NCI-H2171 treated with DMSO at 0.1 percent for 48 hours (cell line): ENCODE data around the gene NOS1.
A peak's percentile ranks its signal among the peaks of the same experiment; 100 is the strongest.
"Not testable (repeated sequence)": the region's sequence is repeated elsewhere in the genome, so short reads cannot be mapped to it uniquely, and the experiment has no call there.

Experiments used
- DNase-seq: peaks from one replicate; lab custom pipeline; 2025; lab: John Stamatoyannopoulos, UW

The NOS1 gene

DNA sequence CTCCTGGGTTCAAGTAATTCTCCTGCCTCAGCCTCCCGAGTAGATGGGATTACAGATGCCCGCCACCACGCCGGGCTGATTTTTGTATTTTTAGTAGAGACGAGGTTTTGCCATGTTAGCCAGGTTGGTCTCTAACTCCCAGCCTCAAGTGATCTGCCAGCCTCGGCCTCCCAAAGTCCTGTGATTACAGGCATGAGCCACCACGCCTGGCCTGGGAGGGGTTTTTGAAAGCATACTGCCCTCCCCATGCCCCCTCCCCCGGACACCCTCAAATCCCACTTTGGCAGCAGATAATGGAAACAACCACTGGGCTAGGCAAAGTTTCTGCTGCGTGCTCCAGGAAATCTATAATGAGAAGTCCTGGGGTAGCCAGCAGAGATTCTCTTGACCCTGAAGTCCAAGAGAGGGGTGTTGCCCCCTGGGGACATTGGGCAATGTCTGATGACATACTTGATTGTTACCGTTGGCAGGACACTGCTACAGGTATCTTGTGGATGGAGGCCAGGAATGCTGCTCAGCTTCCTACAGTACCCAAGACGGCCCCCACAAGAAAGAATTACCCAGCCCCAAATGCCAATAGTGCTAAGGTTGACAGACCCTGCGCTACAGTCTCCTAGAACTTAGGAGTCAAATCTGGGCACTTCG, 152.5 kb downstream of the NOS1 start:
- no peak for DNase-seq

DNA sequence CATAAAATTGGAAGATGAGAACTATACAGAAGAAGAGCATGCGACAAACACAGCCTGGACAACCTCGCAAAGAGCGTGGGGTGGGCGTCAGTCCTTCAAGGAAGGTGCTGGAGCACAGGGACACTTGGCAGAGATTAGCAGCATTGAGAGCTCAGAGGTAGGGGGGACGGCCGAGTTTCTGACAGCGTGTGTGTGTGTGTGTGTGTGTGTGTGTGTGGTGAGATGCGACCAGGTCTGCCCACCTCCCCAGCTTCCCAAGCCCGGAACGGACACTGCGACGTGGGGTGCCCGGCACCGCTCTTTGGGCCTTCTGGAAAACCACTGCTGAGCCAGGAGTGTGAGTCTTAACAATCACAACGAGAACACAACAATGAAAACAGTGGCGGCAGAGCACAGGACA, 153.2 kb downstream of the NOS1 start:
- no peak for DNase-seq

DNA sequence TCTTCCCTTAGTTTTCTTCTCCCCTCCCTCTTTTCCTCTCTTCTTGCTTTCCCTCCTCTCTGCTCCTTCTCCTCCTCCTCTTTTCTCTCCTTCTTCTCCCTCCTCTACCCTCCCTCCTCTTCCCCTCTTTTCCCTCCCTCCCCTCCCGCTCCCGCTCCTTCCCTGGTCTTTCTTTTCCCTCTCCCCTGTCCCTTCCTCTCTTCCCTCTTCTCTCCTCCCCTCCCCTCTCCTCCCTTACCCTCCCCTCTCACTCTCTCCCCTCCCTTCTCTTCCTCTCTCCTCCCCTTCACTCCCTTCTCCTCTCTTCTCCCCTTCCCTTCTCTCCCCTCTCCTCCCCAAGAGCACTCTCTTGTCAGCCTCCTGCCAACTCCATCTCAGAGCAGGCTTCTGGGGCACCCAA, 153.8 kb downstream of the NOS1 start:
- DNase-seq, result no peak

DNA sequence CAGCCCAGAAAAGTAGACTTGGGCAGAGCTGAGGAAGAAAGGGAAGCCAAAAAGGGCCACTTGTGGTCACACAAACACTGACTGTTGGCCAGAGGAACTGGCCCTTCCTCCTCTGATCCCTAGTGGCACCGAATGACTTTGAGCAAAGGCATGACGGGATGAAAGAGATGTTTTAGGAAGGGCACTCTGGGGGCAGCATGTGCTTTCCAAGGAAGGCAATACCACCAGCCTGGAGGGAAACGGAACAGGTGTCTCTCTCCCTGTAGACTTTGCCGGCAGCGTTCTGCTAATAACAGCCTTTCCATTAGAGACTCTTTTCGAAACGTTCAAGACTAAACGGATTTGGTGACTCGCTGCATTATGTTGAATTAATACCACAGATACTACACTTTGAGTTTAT, 158.9 kb downstream of the NOS1 start:
- peak; percentile 11 for DNase-seq

DNA sequence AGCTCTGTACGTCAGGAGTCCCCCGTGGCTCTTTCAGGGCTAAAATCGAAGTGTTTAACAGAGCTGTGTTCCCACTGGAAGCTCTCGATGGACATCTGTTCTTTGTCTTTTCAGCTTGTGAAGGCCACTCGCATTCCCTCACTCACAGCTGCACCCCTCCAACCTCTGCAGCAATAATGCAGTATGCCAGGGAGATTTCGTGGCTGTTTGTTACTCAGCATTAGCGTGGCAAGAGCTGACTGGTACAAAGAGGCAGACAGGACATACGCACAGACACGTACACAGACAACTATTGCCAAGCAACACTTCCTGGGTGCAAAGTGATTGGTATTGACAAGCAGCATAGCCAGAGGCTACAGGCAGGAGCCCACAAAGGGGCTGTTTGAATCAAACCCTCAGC, 159.4 kb downstream of the NOS1 start:
- DNase-seq, result no peak

DNA sequence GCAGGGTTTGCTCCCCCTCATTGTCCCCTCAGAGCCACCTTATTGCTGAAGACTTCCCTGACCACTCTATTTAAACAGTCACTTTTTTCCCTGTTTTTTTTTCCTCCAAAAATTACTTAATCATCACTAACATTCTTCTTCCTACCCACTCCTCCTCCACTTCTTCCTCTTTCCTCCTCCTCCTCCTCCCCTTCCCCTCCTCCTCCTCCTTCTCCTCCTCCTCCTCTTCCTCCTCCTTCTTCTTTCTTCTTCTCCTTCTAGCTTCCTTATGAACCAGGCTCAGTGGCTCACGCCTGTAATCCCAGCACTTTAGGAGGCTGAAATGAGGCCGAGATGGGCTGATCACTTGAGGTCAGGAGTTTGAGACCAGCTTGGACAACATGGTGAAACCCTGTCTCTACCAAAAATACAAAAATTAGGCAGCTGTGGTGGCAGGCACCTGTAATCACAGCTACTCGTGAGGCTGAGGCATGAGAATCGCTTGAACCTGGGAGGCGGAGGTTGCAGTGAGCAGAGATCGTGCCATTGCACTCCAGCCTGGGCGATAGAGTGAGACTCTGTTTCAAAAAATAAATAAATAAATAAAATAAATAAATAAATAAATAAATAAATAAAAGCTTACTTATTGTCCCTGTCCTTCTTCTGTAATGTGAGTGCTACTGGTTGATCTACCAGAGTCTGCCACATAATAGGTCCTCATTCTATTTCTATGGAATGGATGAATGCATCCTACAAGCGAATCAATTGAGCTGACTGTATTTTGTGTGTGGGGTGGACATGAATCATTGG, 161.3 kb downstream of the NOS1 start:
- DNase-seq, result not testable (repeated sequence)

DNA sequence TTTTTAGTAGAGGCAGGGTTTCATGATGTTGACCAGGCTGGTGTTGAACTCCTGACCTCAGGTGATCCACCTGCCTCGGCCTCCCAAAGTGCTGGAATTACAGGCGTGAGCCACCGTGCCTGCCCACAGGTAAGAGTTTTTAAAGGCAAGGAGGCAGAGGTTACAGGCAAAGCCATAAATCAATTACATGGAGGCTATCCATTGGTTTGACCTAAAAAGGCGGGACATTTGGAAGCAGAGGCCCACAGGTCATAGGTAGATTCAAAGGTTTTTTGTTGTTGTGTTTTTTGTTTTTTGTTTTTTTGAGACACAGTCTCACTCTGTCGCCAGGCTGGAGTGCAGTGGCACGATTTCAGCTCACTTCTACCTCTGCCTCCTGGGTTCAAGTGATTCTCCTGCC, 165.1 kb downstream of the NOS1 start:
- not testable (repeated sequence) for DNase-seq

DNA sequence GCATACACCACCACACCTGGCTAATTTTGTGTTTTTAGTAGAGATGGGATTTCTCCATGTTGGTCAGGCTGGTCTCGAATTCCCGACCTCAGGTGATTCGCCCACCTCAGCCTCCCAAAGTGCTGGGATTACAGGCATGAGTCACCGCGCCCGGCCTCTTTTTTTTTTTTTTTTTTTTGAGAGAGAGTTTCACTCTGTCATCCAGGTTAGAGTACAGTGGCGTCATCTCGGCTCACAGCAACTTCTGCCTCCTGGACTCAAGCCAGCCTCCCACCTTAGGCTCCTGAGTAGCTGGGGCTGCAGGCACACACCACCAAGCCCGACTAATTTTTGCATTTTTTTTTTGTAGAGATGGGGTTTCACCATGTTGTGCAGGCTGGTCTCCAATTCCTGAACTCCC, 166.4 kb downstream of the NOS1 start:
- DNase-seq, result peak; percentile 93

DNA sequence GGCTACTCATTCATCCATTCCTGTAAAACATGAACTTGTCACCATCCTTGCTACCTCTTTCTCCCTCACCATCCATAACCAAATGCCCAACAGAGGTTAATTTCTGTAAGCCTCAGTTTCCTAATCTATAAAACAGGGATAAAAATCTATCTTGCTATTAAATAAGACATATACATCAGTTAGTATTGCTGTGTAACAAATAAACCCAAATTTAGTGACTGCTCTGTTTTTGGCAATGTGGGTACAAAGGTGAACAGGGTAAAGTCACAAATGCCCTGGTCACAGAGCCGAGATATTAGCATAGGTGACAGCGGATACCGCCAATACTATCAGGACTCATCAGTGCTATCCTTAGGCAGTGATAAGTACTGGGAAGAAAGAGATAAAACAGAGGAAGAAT, 167.5 kb downstream of the NOS1 start:
- no peak for DNase-seq

DNA sequence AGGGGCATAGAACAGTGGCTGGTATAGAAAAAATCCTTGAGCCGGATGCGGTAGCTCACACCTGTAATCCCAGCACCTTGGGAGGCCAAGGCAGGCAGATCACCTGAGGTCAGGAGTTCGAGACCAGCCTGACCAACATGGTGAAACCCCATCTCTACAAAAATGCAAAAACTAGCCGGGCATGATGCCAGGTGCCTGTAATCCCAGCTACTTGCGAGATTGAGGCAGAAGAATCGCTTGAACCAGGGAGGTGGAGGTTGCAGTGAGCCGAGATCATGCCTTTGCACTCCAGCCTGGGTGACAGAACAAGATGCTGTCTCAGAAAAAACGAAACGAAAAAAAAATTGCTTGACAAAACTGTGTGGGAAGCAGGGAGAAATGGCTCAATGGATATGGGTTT, 168.8 kb downstream of the NOS1 start:
- DNase-seq, result not testable (repeated sequence)

DNA sequence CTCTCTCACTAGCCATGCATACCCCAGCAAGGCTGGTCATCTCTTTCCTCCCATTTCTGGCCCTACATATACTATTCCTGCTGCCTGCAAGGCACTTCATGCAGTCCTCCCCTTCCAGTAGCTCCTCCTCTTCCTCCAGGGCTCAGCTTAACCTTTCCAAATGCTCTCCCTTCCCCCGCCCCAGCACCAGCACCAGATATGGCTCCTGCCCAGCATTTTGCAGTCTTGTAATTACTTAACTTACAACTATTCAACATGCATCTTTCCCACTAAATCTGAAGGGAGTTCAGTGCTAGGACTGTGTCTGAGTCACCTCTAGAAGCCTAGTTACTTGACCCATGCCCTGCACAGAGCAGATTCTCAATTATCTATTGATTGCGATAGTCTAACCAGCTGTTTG, 169.4 kb downstream of the NOS1 start:
- DNase-seq, result no peak

DNA sequence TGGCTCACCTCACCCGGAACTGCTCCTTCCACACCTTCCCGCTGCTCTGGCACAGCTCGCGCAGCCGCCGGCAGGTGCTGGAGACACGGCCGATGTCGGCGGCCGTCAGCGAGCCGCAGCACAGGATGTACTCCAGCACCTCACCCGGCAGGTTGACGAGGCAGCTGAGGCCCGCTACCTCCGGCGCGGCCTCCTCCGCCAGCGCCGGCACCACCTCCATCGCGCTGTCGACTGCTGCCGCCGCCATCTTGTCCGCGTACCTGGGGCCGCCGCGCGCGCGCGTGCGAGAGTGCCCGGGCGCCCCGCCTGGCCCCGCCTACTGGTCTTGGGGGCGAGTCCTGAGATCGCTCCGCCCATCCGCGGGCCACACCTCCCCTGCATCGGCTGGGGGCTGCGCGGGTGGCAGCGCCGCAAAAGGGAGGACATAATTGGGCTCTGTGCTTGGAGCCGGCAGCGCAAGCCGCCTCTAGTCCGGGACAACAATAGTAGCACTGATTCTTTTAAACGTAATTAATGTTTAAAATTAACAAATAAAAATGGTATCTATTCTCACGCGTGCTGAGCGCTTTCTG, 171.1 kb downstream of the NOS1 start, which contains the start of gene FBXO21:
FBXO21 (minus strand) TSS at position 261 of the 572 bp plus-strand sequence; CDS start at position 247, 14 bp downstream.
- DNase-seq, result peak; percentile 90

DNA sequence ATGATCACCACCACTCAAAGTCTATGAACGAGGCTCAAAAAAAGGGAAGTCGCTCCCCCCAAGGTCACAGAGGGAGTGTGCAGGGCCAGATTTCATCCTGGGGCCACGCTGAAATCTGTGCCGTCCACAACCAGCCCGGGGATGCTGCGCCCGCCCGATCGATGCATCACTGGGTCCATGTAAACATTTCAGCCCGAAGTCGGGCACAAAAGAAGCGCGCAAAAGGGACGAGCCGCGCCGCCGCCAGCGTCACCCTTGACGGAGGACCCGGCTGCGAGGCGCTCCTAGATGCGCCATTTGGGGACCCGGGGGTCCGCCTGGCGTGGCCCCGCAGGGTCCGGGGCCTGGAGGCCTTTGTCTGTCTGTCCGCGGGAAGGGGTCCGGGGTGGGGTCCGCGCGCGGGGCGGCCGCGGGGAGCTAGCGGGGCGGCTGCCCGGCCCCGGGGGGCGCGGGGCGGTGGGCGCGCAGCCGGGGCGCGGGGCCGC, 171.7 kb downstream of the NOS1 start:
- DNase-seq, result peak; percentile 40

DNA sequence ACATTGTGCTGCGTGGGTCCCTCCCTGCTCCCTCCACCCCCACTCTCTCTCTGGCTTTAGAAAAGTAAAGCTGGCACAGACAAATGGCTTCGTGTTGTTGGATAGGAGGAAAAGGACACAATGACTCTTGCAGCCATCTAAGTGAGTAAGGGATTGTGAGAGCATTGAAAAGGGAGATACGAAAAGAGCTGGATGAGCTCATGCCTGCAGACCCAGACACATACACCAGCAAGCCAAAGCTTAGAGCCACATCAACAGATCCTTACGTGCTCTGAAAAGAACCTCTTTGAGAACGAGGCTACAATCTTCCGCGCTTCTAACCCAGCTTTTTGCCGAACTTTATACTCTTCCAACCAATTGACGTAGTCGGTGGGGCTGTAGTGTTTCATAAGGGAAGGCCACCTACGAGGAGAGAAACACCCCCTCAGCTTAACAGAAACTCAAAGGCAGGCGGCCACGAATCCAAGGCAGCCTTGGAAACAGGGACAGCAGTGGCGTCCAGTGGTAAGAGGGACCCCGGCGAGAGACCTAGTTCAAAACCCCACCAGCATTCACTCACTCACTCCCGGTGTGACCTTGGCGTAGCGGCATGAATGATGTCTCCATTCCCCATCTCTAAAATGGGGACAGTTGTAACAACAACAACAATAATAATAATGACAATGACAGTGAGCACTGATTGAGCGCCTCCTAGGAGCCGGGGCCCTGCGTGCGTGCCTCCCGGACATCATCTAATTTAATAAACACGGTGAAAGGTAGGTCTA, 172.3 kb downstream of the NOS1 start:
- DNase-seq, result no peak

DNA sequence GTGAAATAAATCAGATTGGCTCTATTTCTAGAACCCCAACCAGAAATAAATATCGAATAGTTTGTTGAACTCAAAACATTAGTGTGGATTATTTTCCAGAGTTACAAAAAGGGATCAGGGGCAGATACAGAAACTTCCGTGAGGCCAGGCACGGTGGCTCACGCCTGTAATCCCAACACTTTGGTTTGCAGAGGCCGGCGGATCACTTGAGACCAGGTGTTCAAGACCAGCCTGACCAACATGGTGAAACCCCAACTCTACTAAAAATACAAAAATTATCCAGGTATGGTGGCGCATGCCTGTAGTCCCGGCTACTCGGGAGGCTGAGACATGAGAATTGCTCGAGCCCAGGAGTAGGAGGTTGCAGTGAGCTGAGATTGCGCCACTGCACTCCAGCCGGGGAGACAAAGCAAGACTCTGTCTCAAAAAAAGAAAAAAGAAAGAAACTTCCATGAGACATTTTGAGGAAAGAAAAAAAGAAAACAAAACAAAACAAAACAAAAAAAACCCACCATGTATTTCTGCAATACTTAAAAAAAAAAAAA, 173.2 kb downstream of the NOS1 start:
- no peak for DNase-seq

DNA sequence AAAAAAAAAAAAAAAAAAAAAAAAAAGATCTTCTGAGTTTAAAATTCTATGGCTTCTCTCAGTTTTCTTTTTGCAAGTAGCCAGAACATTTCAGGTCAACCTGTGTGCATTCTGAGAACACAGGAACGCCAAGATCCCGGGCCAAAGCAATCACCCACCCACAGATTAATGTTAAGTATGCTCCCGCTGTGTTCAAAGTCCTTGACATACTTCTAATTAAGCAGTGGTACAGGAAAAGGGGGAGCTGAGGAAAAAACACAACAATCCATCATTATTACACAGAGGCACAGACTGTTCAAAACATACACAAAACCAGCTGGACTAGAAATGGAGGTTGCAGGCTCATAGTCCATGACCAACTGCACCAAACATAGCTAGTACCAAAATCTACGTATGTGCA, 174.0 kb downstream of the NOS1 start:
- DNase-seq, result no peak

DNA sequence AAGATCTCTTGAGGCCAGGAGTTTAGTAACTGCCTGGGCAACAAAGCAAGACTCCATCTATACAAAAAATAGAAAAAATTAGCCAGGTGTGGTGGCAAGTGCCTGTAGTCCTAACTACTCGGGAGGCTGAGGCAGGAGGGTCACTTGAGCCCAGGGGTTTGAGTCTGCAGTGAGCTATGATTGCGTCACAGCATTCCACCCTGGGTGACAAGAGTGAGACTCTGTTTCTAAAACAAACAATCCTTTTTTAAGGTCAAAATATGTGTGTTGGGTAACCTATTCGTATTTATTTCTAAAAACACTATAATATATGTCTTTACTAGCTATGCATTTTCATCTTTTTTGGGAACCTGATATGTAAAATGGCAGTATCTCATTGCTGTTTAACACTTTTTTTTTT, 178.6 kb downstream of the NOS1 start:
- no peak for DNase-seq

DNA sequence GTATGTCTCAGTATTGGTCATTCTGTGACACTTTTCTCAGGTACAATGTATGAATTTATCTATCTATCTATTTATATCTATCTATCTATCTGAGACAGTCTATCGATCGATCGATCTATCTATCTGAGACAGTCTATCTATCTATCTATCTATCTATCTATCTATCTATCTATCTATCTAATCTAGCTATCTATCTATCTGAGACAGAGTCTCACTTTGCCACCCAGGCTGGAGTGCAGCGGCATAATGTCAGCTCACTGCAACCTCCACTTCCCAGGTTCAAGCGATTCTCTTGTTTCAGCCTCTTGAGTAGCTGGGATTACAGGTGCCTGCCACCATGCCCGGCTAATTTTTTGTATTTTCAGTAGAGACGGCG, 180.0 kb downstream of the NOS1 start:
- not testable (repeated sequence) for DNase-seq

DNA sequence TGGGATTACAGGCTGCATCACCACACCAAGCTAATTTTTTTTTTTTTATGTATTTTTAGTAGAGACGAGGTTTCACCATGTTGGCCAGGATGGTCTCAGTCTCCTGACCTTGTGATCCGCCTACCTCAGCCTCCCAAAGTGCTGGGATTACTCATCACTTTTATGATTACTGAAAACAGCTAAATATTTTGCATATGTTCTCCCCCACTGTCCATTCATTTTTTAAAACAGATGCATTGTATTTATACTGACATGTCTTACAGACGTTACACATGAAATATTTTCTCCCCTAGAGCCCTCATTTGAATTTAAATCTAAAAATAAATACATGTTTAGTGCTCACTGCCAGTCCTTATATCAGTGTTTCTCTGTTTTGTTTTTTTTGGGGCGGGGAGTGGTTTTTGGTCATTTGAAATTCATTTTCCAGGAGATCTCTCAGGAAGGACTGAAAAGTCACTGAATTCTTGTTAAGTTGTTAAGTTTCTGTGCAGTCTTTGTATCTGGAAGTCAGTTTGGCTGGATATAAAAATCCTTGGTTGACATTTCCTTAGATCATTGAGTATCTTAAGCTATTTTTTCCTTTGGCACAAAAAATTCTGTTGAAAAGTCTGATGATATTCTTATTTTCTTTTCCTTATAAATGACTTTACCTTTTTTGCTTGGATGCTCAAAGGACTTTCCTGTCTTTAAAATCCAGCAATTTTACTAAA, 180.5 kb downstream of the NOS1 start:
- DNase-seq, result no peak

DNA sequence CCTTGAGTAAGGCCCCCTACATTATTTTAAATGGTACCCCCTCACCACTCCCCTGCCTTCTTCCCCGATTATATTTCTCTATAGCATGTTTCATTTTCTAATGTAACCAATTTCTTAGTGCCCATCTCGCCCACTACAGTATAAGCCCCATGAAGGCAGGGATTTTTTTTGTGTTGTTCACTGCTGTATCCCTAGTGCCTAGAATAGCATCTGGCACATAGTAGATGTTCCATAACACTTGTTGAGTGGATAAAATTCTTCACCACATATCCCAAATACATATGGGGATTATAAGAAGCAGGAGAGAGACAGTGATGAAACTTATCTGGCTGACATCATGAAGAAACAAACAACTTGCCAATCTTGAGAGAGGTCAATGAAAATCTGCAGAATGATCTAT, 182.7 kb downstream of the NOS1 start:
- DNase-seq, result no peak

DNA sequence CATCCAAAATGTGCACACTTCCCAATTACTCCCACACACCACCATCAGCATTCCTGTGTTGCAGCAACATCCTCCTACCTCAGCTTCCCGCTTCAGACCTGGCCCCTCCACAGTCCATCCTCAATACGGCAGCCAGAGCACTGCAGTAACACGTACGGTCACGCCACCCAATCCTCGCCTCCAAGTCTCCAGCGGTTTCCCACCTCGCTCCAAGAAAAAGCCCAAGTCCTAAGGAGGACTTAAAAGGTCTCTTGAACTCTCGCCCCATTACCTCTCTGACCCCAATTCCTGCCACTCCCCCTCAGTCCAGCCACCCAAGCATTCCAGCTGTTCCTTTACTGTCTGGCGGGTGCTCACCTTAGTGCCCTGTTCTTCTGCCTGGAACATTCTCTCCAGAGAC, 183.1 kb downstream of the NOS1 start:
- DNase-seq, result no peak

DNA sequence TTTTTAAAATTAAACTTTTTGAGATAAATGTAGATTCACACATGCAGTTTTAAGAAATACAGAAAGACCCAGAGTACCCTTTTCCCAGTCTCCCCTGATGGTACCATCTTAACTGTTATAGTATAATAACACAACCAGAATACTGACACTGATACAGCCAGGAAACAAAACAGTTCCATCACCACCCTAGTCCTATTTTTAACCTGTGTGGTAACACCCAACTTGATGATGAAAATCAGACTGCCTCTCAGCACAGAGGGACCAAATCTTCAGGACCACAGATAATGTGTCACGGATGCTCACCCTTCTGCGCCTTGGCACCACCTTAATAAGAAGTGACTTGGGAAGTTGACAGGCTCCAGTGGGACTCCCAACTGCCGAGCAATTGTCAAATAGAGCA, 189.3 kb downstream of the NOS1 start:
- no peak for DNase-seq
